K562 (cell line): ENCODE data around the gene COPS6. TPM values are rescaled to one million over a fixed set of nuclear protein-coding genes. Genes with fewer than 3 reads are reported as not detected.

Source experiments
- COPS2 ChIP-seq: fragments of 450-650 bp; conservative IDR thresholded peaks from 2 replicates; pipeline ENCODE4 v1.6.1; 2016; ENCODE audit warnings: mild to moderate bottlenecking, moderate library complexity
- GABPA ChIP-seq: fragments of 200-800 bp; sonication (Bioruptor generic); conservative IDR thresholded peaks from 2 replicates; pipeline ENCODE4 v1.6.1; 2016; ENCODE audit warnings: low read depth, missing genetic modification characterization, missing compliant biosample characterization
- GATAD2A ChIP-seq: fragments of 450-650 bp; IDR thresholded peaks from 2 replicates; pipeline ENCODE4 v1.6.1; 2017
- GATAD2B ChIP-seq: fragments of 450-650 bp; IDR thresholded peaks from 2 replicates; pipeline ENCODE4 v1.6.1; 2017; ENCODE audit warnings: mild to moderate bottlenecking, borderline replicate concordance
- KAT8 ChIP-seq: fragments of 450-650 bp; IDR thresholded peaks from 2 replicates; pipeline ENCODE4 v1.6.1; 2016; ENCODE audit warnings: low read depth, mild to moderate bottlenecking
- KHSRP ChIP-seq: fragments of 450-650 bp; IDR thresholded peaks from 2 replicates; pipeline ENCODE4 v1.6.1; 2017
- MCM7 ChIP-seq, 2 experiments: fragments of 450-650 bp; IDR thresholded peaks; 2 replicates each; pipeline ENCODE4 v1.6.1; 2016 to 2018
- MTA1 ChIP-seq: fragments of 450-650 bp; IDR thresholded peaks from 2 replicates; pipeline ENCODE4 v1.6.1; 2017; ENCODE audit warnings: borderline replicate concordance
- MXI1 ChIP-seq: IDR thresholded peaks from 2 replicates; pipeline ENCODE4 v1.6.1; 2011; ENCODE audit warnings: low read depth, mild to moderate bottlenecking, improper control_type of control experiment, low read length
- SIRT6 ChIP-seq: IDR thresholded peaks from one replicate; pipeline ENCODE4 v1.6.1; 2012; ENCODE audit warnings: low read depth, mild to moderate bottlenecking, control low read depth, inconsistent platforms, low read length, moderate library complexity
- SMAD4 ChIP-seq: fragments of 250-450 bp; sonication (Bioruptor Pico); conservative IDR thresholded peaks from 2 replicates; pipeline ENCODE4 v1.8.0; 2021; ENCODE audit warnings: inconsistent platforms, mild to moderate bottlenecking, moderate library complexity
- SPI1 ChIP-seq: IDR thresholded peaks from 2 replicates; pipeline ENCODE4 v1.6.1; 2011; ENCODE audit warnings: low read depth, low read length, control low read depth, borderline replicate concordance
- STAG1 ChIP-seq: sonication (generic); formaldehyde crosslinking; IDR thresholded peaks from 2 replicates; pipeline ENCODE4 v1.5.0; 2020; ENCODE audit warnings: missing genetic modification reagents, borderline replicate concordance
- TCF7 ChIP-seq: sonication (generic); IDR thresholded peaks from 2 replicates; pipeline ENCODE4 v1.6.1; 2016; ENCODE audit warnings: antibody characterized with exemption, borderline replicate concordance
- U2AF1 ChIP-seq: fragments of 200-400 bp; formaldehyde crosslinking; optimal IDR thresholded peaks from 2 replicates; pipeline ENCODE3; 2017; ENCODE audit warnings: mild to moderate bottlenecking, low read depth, low read length, moderate library complexity
- YBX1 ChIP-seq: fragments of 450-650 bp; IDR thresholded peaks from 2 replicates; pipeline ENCODE4 v1.7.1; 2016; ENCODE audit warnings: mild to moderate bottlenecking
- ZFX ChIP-seq: sonication (generic); formaldehyde crosslinking; IDR thresholded peaks from 2 replicates; pipeline ENCODE4 v1.8.0; 2022; ENCODE audit warnings: mild to moderate bottlenecking, missing genetic modification reagents, moderate library complexity
- ZNF41 ChIP-seq: fragments of 250-450 bp; sonication (Bioruptor Pico); conservative IDR thresholded peaks from 2 replicates; pipeline ENCODE4 v1.4.0; 2020; ENCODE audit warnings: mild to moderate bottlenecking
- ZNF431 ChIP-seq: sonication (generic); formaldehyde crosslinking; IDR thresholded peaks from 2 replicates; pipeline ENCODE4 v1.8.0; 2022; ENCODE audit warnings: mild to moderate bottlenecking, missing genetic modification reagents
- ZNF445 ChIP-seq: fragments of 250-450 bp; sonication (Bioruptor Pico); IDR thresholded peaks from 2 replicates; pipeline ENCODE4 v1.4.0; 2020; ENCODE audit warnings: low read depth, mild to moderate bottlenecking, moderate library complexity
- polyA plus RNA-seq, 8 experiments: library from polyadenylated mRNA; depleted of rRNA in 4 of 8; stranded (reverse) in 5 of 8; unstranded in 3 of 8; fragments of >200 nt; fragmentation: Nextera tagmentation in 2 of 8; fragmentation: Illumina TruSeq in 1 of 8; extraction: Ambion mirVana in 2 of 8; extraction: Trizol in 1 of 8; gene quantifications; 2 replicates each; pipeline versions ENCODE4 v1.2.1 to v1.2.3, GENCODE V29; 2011 to 2014; ENCODE audit warnings: inconsistent platforms in 1 of 8, missing spikeins in 1 of 8
- total RNA-seq, 7 experiments: library from RNA; depleted of rRNA in 6 of 7; stranded (reverse); fragments of >200 nt in 6 of 7; fragmentation: Illumina TruSeq in 2 of 7; extraction: Trizol in 2 of 7; gene quantifications; 2 replicates each; pipeline versions ENCODE4 v1.2.1 to v1.2.3, GENCODE V29; 2011 to 2021; ENCODE audit warnings: low replicate concordance in 1 of 7
- TF ChIP-seq, protein P1 (sequence below): IDR thresholded peaks from 2 replicates; pipeline ENCODE4 v1.6.1; 2012; ENCODE audit warnings: low read depth, low read length, improper control_type of control experiment, borderline replicate concordance
- TF ChIP-seq, protein P2 (sequence below): fragments of 250-450 bp; sonication (Bioruptor Pico); IDR thresholded peaks from 2 replicates; pipeline ENCODE4 v1.8.0; 2021; ENCODE audit warnings: borderline replicate concordance, mild to moderate bottlenecking, moderate library complexity; ENCODE audit not compliant: poor library complexity, severe bottlenecking
- TF ChIP-seq, protein P3 (sequence below): fragments of 250-450 bp; sonication (Bioruptor Pico); IDR thresholded peaks from 2 replicates; pipeline ENCODE4 v1.5.0; 2021; ENCODE audit warnings: mild to moderate bottlenecking, moderate library complexity
- TF ChIP-seq, protein P4 (sequence below): fragments of 450-650 bp; IDR thresholded peaks from 2 replicates; pipeline ENCODE4 v1.6.1; 2016

Gene COPS6
- total and polyA plus RNA-seq, 9 of the 15 experiments (the other 6 are each of a cell fraction or from before 2014, with no cell fraction given), result 63.0 to 331 (median 168) TPM

DNA sequence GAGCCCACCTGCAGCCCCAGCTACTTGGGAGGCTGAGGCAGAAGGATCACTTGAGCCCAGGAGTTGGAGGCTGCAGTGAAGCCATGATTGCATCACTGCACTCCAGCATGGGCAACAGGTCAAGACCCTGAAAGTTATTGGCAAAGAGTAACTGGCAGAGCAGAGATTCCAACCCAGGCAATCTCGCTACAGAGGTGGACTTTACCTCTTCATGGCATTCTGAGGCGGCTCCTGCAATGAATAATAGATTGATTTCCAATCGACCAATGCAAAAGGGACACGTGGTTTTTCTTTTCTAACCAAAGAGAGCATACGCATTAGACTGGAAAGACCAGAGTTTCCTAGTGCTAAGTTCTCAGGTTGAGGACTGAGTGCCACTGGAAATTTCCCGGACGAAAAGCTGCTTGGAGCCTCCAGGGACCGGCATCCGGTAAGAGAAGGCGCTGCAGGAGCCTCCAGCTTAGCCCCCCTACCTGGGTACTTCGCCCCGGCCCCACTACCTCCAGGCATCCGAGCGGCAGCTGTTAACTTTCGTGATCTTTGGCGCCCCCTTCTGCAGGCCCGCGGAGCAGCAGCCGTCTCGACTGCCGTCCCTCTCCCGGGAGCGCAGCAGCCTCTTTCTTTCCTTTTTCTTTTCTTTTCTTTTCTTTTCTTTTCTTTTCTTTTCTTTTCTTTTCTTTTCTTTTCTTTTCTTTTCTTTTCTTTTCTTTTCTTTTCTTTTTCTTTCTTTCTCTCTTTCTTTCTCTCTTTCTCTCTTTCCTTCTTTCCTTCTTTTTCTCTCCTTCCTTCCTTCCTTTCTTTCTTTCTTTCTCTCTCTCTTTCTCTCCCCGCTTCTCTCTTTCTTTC lies 42.1 kb downstream of the COPS6 start (continued):
- TF ChIP-seq KHSRP, result no peak
- TF ChIP-seq SPI1, result no peak
- no peak for TF ChIP-seq GATAD2B
- 0 out of 2 replicates have a peak, but pooled peaks have one; percentile 35 for TF ChIP-seq ZNF41 (CRISPR knock-in tag)
- TF ChIP-seq SIRT6, result no peak
- no peak for TF ChIP-seq U2AF1
- no peak for TF ChIP-seq MCM7 (IDR thresholded peaks at IDR 0.05)
- TF ChIP-seq COPS2, result no peak
- TF ChIP-seq SMAD4 (CRISPR knock-in tag), result peak; percentile 53; the same call in 1 of the 2 replicates
- TF ChIP-seq KAT8, result no peak
- TF ChIP-seq, protein P1, sequence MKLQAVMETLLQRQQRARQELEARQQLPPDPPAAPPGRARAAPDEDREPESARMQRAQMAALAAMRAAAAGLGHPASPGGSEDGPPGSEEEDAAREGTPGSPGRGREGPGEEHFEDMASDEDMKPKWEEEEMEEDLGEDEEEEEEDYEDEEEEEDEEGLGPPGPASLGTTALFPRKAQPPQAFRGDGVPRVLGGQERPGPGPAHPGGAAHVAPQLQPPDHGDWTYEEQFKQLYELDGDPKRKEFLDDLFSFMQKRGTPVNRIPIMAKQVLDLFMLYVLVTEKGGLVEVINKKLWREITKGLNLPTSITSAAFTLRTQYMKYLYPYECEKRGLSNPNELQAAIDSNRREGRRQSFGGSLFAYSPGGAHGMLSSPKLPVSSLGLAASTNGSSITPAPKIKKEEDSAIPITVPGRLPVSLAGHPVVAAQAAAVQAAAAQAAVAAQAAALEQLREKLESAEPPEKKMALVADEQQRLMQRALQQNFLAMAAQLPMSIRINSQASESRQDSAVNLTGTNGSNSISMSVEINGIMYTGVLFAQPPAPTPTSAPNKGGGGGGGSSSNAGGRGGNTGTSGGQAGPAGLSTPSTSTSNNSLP, result no peak
- TF ChIP-seq, protein P2, sequence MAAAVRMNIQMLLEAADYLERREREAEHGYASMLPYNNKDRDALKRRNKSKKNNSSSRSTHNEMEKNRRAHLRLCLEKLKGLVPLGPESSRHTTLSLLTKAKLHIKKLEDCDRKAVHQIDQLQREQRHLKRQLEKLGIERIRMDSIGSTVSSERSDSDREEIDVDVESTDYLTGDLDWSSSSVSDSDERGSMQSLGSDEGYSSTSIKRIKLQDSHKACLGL, result no peak
- TF ChIP-seq ZNF431 (CRISPR knock-in tag), result no peak
- no peak for TF ChIP-seq MXI1
- TF ChIP-seq MTA1, result peak; percentile 92
- no peak for TF ChIP-seq ZFX (CRISPR knock-in tag)
- TF ChIP-seq, protein P3, sequence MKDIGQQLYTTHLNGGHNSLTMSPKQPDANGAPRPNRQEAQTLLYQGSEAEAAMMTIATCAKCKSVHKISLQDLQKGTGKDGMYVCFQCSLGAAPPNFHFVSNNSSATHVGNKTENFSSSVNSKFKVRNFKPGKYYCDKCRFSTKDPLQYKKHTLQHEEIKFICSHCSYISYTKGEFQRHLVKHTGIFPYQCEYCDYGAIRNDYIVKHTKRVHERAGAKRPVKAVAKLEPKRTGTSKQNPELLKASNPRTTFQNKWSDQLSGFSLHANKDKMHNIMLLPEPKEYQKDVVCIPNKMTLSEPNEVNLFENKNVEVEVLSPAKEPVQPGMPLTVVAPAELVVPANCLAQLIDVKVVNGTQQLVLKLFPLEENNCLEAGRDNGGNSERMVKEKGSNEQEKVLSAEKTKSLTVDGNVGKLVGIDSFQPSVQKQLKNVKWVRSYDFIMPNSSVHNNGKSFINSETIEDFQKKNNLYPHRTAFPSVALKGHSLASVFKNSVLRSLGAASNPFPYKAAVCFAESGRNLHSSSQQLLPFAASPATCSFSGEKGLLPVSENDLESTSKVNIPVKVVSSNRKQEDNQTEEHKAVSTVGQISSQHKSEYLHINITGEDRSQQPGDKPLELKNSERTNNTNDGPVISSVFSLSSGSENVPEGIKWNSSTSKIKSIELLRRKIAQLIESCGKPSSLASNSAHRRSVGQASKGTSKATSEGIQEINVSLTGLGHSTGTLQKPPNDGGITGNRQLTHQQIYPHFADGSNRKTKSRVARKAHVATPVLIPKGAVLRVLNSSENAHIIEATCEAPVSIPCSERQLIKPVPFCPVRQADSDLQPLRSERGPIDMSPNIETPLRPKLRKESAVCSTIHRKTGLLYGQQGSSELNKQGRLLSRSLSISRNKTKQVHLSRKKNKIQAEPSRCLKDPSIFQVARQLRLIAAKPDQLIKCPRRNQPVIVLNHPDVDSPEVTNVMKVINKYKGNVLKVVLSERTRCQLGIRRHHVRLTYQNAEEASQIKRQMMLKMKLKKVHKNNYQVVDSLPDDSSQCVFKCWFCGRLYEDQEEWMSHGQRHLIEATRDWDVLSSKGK (CRISPR knock-in tag), result no peak
- no peak for TF ChIP-seq ZNF445 (CRISPR knock-in tag)
- TF ChIP-seq TCF7, result no peak
- no peak for TF ChIP-seq GATAD2A
- TF ChIP-seq GABPA, result no peak
- TF ChIP-seq STAG1, result peak; percentile 68; the same call in 1 of the 2 replicates
- TF ChIP-seq YBX1, result no peak
- TF ChIP-seq, protein P4, sequence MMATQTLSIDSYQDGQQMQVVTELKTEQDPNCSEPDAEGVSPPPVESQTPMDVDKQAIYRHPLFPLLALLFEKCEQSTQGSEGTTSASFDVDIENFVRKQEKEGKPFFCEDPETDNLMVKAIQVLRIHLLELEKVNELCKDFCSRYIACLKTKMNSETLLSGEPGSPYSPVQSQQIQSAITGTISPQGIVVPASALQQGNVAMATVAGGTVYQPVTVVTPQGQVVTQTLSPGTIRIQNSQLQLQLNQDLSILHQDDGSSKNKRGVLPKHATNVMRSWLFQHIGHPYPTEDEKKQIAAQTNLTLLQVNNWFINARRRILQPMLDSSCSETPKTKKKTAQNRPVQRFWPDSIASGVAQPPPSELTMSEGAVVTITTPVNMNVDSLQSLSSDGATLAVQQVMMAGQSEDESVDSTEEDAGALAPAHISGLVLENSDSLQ, result no peak
